Measurements from ENCODE around the gene IFNA2. TPM values are rescaled to one million over a fixed set of nuclear protein-coding genes. Genes with fewer than 3 reads are reported as not detected.

IFNA2 gene
- total and polyA plus RNA-seq, 2 of the 4 experiments (the other 2 are of a cell fraction) = not detected

GRCh38 chr9:21395778-21396717, 10.8 kb upstream of the IFNA2 start:
- in situ Hi-C loops (cut with MboI; ENCODE audit: low sequenced_read_pairs) = no loop called here
- no peaks in the 10 kb centered on the region for H3K4me1 ChIP-seq (ENCODE audit: control insufficient read depth, insufficient read depth, low read length)
- no peak overlapping the region for H3K4ac ChIP-seq (ENCODE audit: low read depth, low read length)
- peak overlapping the region; percentile 89 for H2AFZ ChIP-seq (replicated peaks; ENCODE audit: low read length, poor library complexity)
- ATAC-seq (ENCODE audit: low read depth) = peak; percentile 85
- no peak overlapping the region for H3K23ac ChIP-seq (ENCODE audit: low read depth, low read length)
- intact Hi-C loops (cut with micrococcal nuclease) = loop anchor here (2.0 to 5.0 kb wide), 3 partner anchors 69 to 144 kb away; no protein-coding TSS in a partner anchor
- H3K56ac ChIP-seq (ENCODE audit: extremely low read depth, insufficient read depth, low read length) = no peak overlapping the region
- H3K18ac ChIP-seq (ENCODE audit: low read depth, low read length) = no peak overlapping the region
- H4K91ac ChIP-seq (ENCODE audit: insufficient read depth, low read depth, low read length) = no peak overlapping the region
- H3K27me3 ChIP-seq (ENCODE audit: control insufficient read depth, insufficient read depth, low read length) = peaks cover 49% of the 10 kb centered on the region
- H2BK120ac ChIP-seq (ENCODE audit: low read depth, low read length) = no peak overlapping the region
- H3K4me2 ChIP-seq (ENCODE audit: low read depth, low read length) = peak overlapping the region; percentile 84
- peak overlapping the region; percentile 39 for H3K4me3 ChIP-seq (ENCODE audit: insufficient read depth, low read depth, low read length)
- POLR2A ChIA-PET (ENCODE audit: unreplicated experiment) = no interaction called here
- CTCF ChIA-PET = interaction anchor here (0.6 to 2.0 kb wide), 23 partner anchors 8 to 1705 kb away, joined by 3 to 11 read pairs (median 5); partner anchors contain the start of genes IFNA17, IFNA2, IFNA8 and KLHL9
- no peak overlapping the region for H2BK5ac ChIP-seq (ENCODE audit: low read depth, low read length, poor library complexity, severe bottlenecking)
- H3K36me3 ChIP-seq (ENCODE audit: control insufficient read depth, insufficient read depth, low read length) = no peaks in the 10 kb centered on the region
- H2BK20ac ChIP-seq (ENCODE audit: low read depth, low read length) = no peak overlapping the region
- dilution Hi-C loops (cut with HindIII; ENCODE audit: low sequenced_read_pairs, unreplicated experiment) = no loop called here
- no peak overlapping the region for H3K27ac ChIP-seq (ENCODE audit: insufficient read depth, low read length)
- no peak overlapping the region for H4K5ac ChIP-seq (ENCODE audit: low read depth, low read length)
- no peaks in the 10 kb centered on the region for H3K79me1 ChIP-seq (ENCODE audit: low read depth in 1 of 2, low read length in 2 of 2)
- no peak for DNase-seq
- H3K9ac ChIP-seq (ENCODE audit: low read depth, low read length) = no peak overlapping the region
- no peaks in the 10 kb centered on the region for H4K20me1 ChIP-seq (ENCODE audit: insufficient read depth, low read length)
- H3K9me3 ChIP-seq (ENCODE audit: control insufficient read depth, insufficient read depth, low read length) = no peaks in the 10 kb centered on the region
- no peak overlapping the region for H4K8ac ChIP-seq (ENCODE audit: low read depth in 2 of 2, low read length in 2 of 2)
- BruUV-seq (replicated peaks) = no TSS peak
- H3K9me1 ChIP-seq (ENCODE audit: insufficient read depth, low read length) = no peaks in the 10 kb centered on the region; the same call in 1 of the 2 replicates
- no peak overlapping the region for H2AK9ac ChIP-seq (replicated peaks; ENCODE audit: low read depth, low read length, poor library complexity)
- H2AK5ac ChIP-seq (ENCODE audit: low read depth, low read length) = no peak overlapping the region
- WGBS, 2 experiments (ENCODE audit: extremely low coverage in 2 of 2, insufficient read length in 1 of 2) = 3% methylated on average over 26 of the region's 40 CpGs; no CpG with 5 or more reads in 1 of the 2 experiments
- H3K14ac ChIP-seq (replicated peaks; ENCODE audit: low read depth, low read length) = no peak overlapping the region
- H2BK15ac ChIP-seq (ENCODE audit: low read depth, low read length) = no peak overlapping the region
- TF ChIP-seq CTCF (conservative IDR thresholded peaks at IDR 0.05; ENCODE audit: low read depth, low read length) (peak; percentile 61), NFE2L2 (IDR thresholded peaks at IDR 0.05; ENCODE audit: low read depth, low read length) (no peak), USF2 (IDR thresholded peaks at IDR 0.05; ENCODE audit: low read depth, low read length) (no peak), POLR2A (IDR thresholded peaks at IDR 0.05; ENCODE audit: low read depth, low read length) (no peak), BHLHE40 (IDR thresholded peaks at IDR 0.05; ENCODE audit: low read depth, low read length) (peak; percentile 53; the same call in 1 of the 2 replicates), RAD21 (IDR thresholded peaks at IDR 0.05; ENCODE audit: low read length) (peak; percentile 22), CHD1 (IDR thresholded peaks at IDR 0.05; ENCODE audit: low read depth, low read length) (no peak), MAZ (IDR thresholded peaks at IDR 0.05; ENCODE audit: borderline replicate concordance, low read depth, low read length) (no peak), FOS (IDR thresholded peaks at IDR 0.05; ENCODE audit: low read depth, low read length) (no peak), MXI1 (IDR thresholded peaks at IDR 0.05; ENCODE audit: borderline replicate concordance, low read depth, low read length) (no peak), SMC3 (IDR thresholded peaks at IDR 0.05; ENCODE audit: low read depth, low read length) (peak; percentile 30; the same call in 1 of the 2 replicates), CEBPB (IDR thresholded peaks at IDR 0.05; ENCODE audit: low read depth, low read length) (no peak), RFX5 (IDR thresholded peaks at IDR 0.05; ENCODE audit: low read depth, low read length) (no peak), ELK1 (IDR thresholded peaks at IDR 0.05; ENCODE audit: borderline replicate concordance, low read depth, low read length) (no peak)
